Measurements from ENCODE around the gene NANOS3.

DNA sequence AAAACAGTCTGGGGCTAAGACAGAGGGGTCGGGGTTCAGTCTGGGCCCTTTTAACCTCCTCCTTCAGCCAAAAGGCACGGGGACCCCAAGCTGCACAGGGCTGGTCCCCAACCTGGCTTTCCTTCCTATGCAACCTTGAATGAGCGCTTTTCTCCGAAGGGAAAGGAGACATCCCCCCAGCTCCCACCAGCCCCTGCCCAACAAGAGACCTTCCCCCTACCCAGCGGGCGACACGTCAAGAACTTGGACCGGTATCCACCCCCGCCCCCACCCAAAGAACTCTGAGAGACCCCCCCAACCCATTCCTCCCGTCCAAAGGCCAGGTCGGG lies 35.0 kb upstream of the NANOS3 start:
- TF ChIP-seq FOXM1 (IDR thresholded peaks at IDR 0.05; ENCODE audit: borderline replicate concordance) (no peak), ZNF384 (IDR thresholded peaks at IDR 0.05) (no peak), ARNT (IDR thresholded peaks at IDR 0.05) (no peak), TARDBP (IDR thresholded peaks at IDR 0.05) (no peak), SP1 (IDR thresholded peaks at IDR 0.05) (no peak), FOXA1 (IDR thresholded peaks at IDR 0.05) (no peak), FOXK2 (IDR thresholded peaks at IDR 0.05) (no peak), HDGF (IDR thresholded peaks at IDR 0.05; ENCODE audit: borderline replicate concordance) (no peak)

All from HEK293T (cell line).